ENCODE measurements around the gene MXRA7.
"Not testable (repeated sequence)": the region's sequence is repeated elsewhere in the genome, so short reads cannot be mapped to it uniquely, and the experiment has no call there.

The MXRA7 gene

GRCh38 chr17:76640550-76641380, 70.0 kb downstream of the MXRA7 start:
- no peak for DNase-seq

GRCh38 chr17:76638263-76638662, 72.5 kb downstream of the MXRA7 start:
- no peak for DNase-seq

GRCh38 chr17:76636486-76637206, 74.1 kb downstream of the MXRA7 start:
- not testable (repeated sequence) for DNase-seq

- DNase-seq = no peak
Observed at GRCh38 chr17:76635659-76636360, 75.0 kb downstream of the MXRA7 start.

GRCh38 chr17:76635039-76635438, 75.7 kb downstream of the MXRA7 start:
- DNase-seq = no peak

GRCh38 chr17:76633628-76634328, 77.0 kb downstream of the MXRA7 start:
- DNase-seq = no peak

GRCh38 chr17:76631821-76632565, 78.8 kb downstream of the MXRA7 start:
- no peak for DNase-seq

GRCh38 chr17:76630151-76630550, 80.6 kb downstream of the MXRA7 start:
- no peak for DNase-seq
